GM19351 (cell line): ENCODE data around the gene TNIK.

Source experiments
- ATAC-seq: cut with Tn5 transposase; IDR thresholded peaks from one replicate; pipeline ENCODE4 v1.9.1; 2021; ENCODE audit warnings: mild to moderate bottlenecking, moderate library complexity; ENCODE audit not compliant: unreplicated experiment

The TNIK gene

GRCh38 chr3:171470714-171471227, 10.6 kb upstream of the TNIK start:
- ATAC-seq = no peak

GRCh38 chr3:171469376-171469775, 9.2 kb upstream of the TNIK start:
- no peak for ATAC-seq

GRCh38 chr3:171468296-171468906, 8.2 kb upstream of the TNIK start:
- ATAC-seq = no peak

- no peak for ATAC-seq
Measured at GRCh38 chr3:171465763-171466162, 5.6 kb upstream of the TNIK start.

- no peak for ATAC-seq
Measured at GRCh38 chr3:171464462-171464861, 4.3 kb upstream of the TNIK start.

GRCh38 chr3:171462224-171462623, 2.0 kb upstream of the TNIK start:
- ATAC-seq = no peak

- no peak for ATAC-seq
Measured at GRCh38 chr3:171461525-171461917, 1.3 kb upstream of the TNIK start.

GRCh38 chr3:171460725-171461524, 720 bp upstream of the TNIK start:
- peak; percentile 32 for ATAC-seq

GRCh38 chr3:171459137-171459941, 866 bp downstream of the TNIK start:
- no peak for ATAC-seq

GRCh38 chr3:171458864-171459136, 1.4 kb downstream of the TNIK start:
- no peak for ATAC-seq

- ATAC-seq = no peak
Measured at GRCh38 chr3:171458071-171458863, 1.9 kb downstream of the TNIK start.

- no peak for ATAC-seq
Measured at GRCh38 chr3:171457607-171458061, 2.6 kb downstream of the TNIK start.

- no peak for ATAC-seq
Measured at GRCh38 chr3:171456765-171457606, 3.2 kb downstream of the TNIK start.

GRCh38 chr3:171455603-171456550, 4.3 kb downstream of the TNIK start:
- ATAC-seq = no peak

GRCh38 chr3:171454041-171454440, 6.2 kb downstream of the TNIK start:
- ATAC-seq = no peak

- no peak for ATAC-seq
Measured at GRCh38 chr3:171453180-171453886, 6.9 kb downstream of the TNIK start.

- ATAC-seq = no peak
Measured at GRCh38 chr3:171452328-171452727, 7.9 kb downstream of the TNIK start.

GRCh38 chr3:171451915-171452314, 8.3 kb downstream of the TNIK start:
- ATAC-seq = no peak
